Sigmoid colon (tissue), 4 donors: ENCODE data around the gene FAM193A.

Source experiments
- EP300 ChIP-seq, 4 donors: sonication (generic); formaldehyde crosslinking; IDR thresholded peaks; one replicate each; pipeline ENCODE4 v1.6.1; 2017; ENCODE audit warnings: antibody characterized with exemption in 4 of 4
- POLR2A ChIP-seq, 2 donors: fragments of 450-650 bp; IDR thresholded peaks; one replicate each; pipeline ENCODE4 v1.6.1; 2016; ENCODE audit warnings: antibody characterized with exemption in 2 of 2, mild to moderate bottlenecking in 2 of 2, moderate library complexity in 2 of 2
- POLR2AphosphoS5 ChIP-seq, 4 donors: sonication (generic); formaldehyde crosslinking; IDR thresholded peaks; one replicate each; pipeline ENCODE4 v1.6.1; 2017; ENCODE audit warnings: antibody characterized with exemption in 4 of 4
- TF ChIP-seq, protein P1 (sequence below), 4 experiments: fragments of 450-650 bp in 3 of 4; fragments of 200-600 bp in 1 of 4; IDR thresholded peaks; one replicate each; pipeline ENCODE4 v1.5.1; 2016 to 2019; ENCODE audit warnings: antibody characterized with exemption in 4 of 4, mild to moderate bottlenecking in 3 of 4, moderate library complexity in 2 of 4

DNA sequence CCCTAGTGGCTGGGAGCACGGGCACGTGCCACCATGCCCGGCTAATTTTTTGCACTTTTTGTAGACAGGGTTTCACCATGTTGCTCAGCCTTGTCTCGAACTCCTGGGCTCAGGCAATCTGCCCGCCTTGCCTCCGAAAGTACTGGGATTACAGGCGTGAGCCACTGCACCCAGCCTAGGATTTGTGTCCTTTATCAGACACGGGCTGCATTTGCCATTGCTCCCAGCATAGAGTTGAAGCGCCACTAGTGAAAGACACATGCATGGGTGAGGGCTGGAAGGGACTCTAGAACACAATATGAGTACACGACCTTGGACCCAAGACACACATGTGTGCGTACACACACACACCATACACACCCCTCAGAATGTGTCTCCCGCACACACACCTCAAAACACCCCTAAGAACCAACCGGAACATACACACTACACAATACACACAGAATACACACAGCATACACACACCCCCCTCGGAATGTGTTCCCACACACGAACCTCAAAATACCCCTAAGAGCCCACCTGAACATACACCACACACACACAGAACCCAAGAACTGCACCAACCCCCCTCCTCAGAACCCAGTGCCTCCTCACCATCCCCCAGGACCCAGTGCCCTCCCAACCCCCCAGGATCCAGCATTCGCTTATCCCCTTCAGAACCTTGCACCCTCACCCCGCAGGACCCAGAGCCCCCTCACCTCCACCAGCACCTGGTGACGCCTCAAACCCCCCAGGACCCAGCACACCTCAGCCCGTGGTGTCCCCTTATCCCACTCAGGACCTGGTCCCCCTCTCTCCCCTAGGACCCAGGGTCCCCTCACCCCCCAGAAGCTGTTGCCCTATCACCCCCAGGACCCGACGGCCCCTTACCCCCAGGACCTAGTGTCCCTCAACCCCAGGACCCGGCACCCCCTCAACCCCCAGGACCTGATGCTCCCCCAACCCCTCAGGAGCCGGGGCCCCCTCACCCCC is 218.7 kb downstream of the FAM193A start:
- TF ChIP-seq POLR2A (IDR thresholded peaks at IDR 0.05) (no peak), POLR2AphosphoS5 (IDR thresholded peaks at IDR 0.05) (no peak), EP300 (IDR thresholded peaks at IDR 0.05) (no peak)
- TF ChIP-seq, protein P1, sequence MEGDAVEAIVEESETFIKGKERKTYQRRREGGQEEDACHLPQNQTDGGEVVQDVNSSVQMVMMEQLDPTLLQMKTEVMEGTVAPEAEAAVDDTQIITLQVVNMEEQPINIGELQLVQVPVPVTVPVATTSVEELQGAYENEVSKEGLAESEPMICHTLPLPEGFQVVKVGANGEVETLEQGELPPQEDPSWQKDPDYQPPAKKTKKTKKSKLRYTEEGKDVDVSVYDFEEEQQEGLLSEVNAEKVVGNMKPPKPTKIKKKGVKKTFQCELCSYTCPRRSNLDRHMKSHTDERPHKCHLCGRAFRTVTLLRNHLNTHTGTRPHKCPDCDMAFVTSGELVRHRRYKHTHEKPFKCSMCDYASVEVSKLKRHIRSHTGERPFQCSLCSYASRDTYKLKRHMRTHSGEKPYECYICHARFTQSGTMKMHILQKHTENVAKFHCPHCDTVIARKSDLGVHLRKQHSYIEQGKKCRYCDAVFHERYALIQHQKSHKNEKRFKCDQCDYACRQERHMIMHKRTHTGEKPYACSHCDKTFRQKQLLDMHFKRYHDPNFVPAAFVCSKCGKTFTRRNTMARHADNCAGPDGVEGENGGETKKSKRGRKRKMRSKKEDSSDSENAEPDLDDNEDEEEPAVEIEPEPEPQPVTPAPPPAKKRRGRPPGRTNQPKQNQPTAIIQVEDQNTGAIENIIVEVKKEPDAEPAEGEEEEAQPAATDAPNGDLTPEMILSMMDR (IDR thresholded peaks at IDR 0.05): no peak
